AG08396 (cell line): Measurements from ENCODE around the gene EPHB3.

Source experiments
- DNase-seq: peaks from one replicate; pipeline ENCODE4 v3.0.0; 2012; ENCODE audit warnings: low spot score, mixed read lengths

Gene EPHB3

GRCh38 chr3:184543843-184544512, 17.6 kb upstream of the EPHB3 start:
- peak; percentile 82 for DNase-seq

- DNase-seq = no peak
These were observed 17.1 kb upstream of the EPHB3 start for GRCh38 chr3:184544513-184544861.

- DNase-seq = no peak
These were observed 15.8 kb upstream of the EPHB3 start for GRCh38 chr3:184545769-184546168.

GRCh38 chr3:184546252-184546651, 15.3 kb upstream of the EPHB3 start:
- DNase-seq = no peak

- no peak for DNase-seq
These were observed 11.6 kb upstream of the EPHB3 start for GRCh38 chr3:184549796-184550577.

GRCh38 chr3:184551103-184551502, 10.5 kb upstream of the EPHB3 start:
- no peak for DNase-seq

GRCh38 chr3:184551614-184552256, 9.8 kb upstream of the EPHB3 start:
- no peak for DNase-seq

GRCh38 chr3:184552296-184552695, 9.3 kb upstream of the EPHB3 start:
- no peak for DNase-seq

- no peak for DNase-seq
These were observed 8.7 kb upstream of the EPHB3 start for GRCh38 chr3:184552863-184553262.

- no peak for DNase-seq
These were observed 8.2 kb upstream of the EPHB3 start for GRCh38 chr3:184553385-184553784.

- DNase-seq = no peak
These were observed 7.1 kb upstream of the EPHB3 start for GRCh38 chr3:184554461-184554860.

GRCh38 chr3:184556582-184557347, 4.8 kb upstream of the EPHB3 start:
- DNase-seq = no peak

GRCh38 chr3:184557348-184557950, 4.1 kb upstream of the EPHB3 start:
- DNase-seq = no peak

- no peak for DNase-seq
These were observed 2.9 kb upstream of the EPHB3 start for GRCh38 chr3:184558726-184559125.

GRCh38 chr3:184559336-184559735, 2.2 kb upstream of the EPHB3 start:
- no peak for DNase-seq

GRCh38 chr3:184560531-184560930, 1.1 kb upstream of the EPHB3 start:
- DNase-seq = no peak

GRCh38 chr3:184561913-184562877, 610 bp downstream of the EPHB3 start:
- peak; percentile 50 for DNase-seq

- peak; percentile 40 for DNase-seq
These were observed 1.4 kb downstream of the EPHB3 start for GRCh38 chr3:184562878-184563560.

- no peak for DNase-seq
These were observed 2.0 kb downstream of the EPHB3 start for GRCh38 chr3:184563561-184563925.

GRCh38 chr3:184563941-184564684, 2.5 kb downstream of the EPHB3 start:
- DNase-seq = no peak
